NCI-H2081 (cell line): ENCODE measurements around the gene KRT80.
A peak's percentile ranks its signal among the peaks of the same experiment; 100 is the strongest.

Experiments
- DNase-seq, 2 experiments: peaks; one replicate each; lab custom pipeline; 2025; lab: John Stamatoyannopoulos, UW

KRT80 gene

DNA sequence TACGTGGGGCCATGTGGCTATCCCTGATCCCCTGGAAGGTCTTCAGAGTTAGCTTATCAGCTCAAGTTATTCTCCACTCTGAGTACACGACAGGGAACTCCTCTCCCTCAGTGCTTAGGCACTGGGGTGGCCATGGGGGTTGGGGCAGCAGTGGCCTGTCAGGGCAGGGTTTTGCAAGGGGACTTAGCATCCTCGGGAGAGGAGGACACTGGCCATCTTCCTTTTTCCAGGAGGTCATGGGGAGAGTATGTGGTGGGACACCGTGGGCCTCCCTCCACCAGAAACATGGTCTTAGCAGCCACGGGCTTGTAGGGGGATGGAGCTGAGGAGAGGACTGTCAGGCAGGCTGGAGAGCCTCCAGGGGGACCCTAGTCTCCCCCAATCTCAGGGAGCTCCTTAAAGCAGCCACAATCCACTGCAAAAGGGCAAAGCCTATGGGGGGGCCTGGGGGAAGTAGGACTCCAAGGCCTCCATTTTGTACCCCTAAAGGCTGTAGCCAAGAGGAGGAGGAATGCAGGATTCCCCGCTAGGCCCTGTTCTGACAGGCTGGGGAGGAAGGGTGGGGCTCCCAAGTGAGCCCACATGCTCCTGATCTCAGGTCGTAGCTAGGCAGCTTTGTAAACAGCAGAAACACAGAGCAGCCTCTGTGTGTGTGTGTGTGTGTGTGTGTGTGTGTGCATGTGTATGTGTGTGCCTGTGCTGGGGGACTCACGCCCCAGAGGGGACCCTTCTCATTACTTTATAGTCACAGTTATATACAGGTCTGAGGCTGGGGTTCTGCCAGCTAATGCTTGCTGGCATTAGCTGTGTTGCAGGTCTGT, 36.6 kb downstream of the KRT80 start:
- no peak for DNase-seq

DNA sequence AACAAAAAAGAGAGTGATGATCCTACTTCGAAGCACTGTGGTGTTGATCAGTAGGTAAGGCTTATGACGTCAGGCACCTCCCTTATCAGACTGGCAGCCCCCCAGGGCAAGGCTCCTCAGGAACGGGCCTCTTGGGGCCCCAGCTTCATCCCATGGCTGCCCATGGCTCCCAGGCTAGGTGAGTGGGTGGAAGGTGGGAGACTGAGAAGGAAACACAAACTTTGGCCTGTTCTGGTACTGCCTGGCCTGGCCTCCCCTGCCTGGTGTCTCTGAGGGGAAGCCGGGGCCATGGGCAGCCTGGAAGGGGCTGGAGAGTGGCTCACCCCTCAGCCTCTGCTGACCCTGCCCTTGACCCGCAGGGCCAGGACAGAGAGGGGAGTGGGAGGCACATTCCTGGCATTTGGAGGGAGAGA, 38.9 kb downstream of the KRT80 start:
- no peak for DNase-seq

DNA sequence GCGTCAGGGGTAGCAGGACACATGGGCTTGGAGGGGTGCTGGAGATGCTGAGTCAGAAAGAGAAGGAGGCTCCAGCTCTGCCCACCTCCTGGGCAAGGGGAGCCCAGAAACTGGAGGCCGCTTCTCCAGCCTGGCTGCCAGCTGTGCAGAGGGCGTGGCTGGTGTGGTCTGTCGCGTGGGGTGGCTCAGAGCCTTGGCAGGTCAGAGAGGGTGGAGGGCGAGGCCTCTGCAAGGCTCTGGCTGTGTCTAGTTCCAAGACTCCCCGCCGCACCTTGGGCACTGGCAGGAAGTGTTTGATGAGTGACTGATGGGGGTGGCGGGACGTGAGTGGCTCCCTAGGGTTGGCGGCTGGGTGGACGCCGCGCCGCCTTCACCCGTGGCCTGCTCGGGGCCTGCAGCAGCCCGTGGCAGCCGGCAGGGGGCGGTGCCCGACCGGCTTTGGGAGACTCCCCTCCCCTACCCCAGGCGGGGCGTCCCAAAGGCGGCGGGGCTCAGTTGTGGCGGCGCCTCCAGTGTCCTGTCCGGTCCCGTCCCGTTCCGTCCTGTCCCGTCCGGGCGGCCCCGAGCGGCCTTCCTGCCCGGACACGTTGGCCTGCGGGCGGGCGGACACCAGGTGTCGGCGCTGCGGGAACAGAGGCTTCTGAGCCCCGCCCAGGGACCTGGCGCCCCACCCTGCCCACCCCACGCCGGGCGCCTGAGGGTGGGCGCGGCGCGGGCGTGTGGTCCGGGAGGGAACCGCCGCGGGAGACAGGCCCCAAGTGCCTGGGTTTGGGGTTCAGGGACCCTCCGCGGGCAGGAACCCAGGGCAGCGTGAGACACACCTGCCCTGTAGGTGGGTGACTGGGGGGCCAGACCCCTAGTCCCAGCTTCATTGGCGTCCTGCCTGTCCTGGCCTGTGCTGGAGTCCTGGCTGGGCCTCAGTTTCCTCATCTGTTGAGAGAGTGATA, 39.7 kb downstream of the KRT80 start:
- peak; percentile 35 to 42 for DNase-seq

DNA sequence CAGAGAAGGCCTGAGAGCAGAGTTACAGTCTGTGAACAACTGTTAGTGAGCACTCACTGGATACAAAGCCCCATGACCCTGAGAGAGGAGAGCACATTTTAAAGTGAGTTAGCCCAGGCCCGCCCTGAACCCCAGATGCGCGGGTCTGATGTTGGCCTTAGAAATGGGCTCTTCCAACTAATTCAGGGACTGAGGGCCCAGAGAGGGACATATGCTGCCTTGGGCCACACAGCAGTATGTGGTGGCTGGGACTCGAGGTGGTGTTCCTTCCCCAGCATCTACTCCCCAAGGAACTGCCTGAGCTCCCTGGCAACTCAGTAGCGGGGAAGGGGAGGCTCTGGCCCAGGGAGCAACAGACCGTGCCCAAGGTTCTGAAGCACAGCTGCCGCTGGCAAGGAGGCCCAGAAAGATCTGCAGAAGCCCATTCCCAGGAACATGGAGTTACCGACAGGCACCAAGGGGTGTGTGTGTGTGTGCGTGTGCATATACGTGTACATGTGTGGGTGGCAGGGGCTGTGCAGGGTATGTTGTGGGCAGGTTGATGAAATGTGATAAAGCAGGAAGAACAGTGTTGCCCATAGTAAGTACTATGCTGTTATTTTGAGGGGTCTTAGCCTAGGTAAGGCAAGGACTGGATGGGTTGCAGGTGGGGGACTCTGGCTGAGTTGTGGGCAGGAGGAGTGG, 40.5 kb downstream of the KRT80 start:
- DNase-seq, result no peak

DNA sequence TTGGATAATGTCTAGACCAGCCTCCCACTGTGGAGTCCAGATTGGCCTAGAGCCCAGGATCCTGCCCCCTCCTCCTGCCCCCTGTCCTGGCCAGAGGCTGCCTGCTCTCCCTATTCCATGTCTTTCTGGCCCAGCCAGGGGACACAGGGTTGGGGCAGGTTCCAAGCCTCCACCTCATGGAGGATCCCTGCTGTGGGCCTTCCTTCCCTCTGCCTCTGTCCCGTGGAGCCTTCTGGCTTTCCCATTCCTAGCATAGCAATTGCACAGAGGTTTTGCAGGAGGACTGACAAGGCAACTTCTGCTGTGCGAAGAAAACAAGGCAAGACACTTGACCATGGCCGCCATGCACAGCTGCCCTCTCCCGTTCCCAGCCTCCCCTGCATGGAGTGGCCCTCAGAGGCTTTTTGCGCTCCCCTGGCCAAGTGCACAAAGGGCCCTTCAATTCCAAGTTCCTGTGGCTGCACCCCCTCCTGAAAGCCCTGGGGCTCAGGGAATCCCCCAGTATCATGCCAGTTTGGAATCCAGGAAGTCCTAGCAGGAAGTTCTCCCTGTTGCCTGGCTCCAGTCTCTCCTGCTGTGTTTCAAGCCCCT, 42.1 kb downstream of the KRT80 start:
- DNase-seq, result no peak

DNA sequence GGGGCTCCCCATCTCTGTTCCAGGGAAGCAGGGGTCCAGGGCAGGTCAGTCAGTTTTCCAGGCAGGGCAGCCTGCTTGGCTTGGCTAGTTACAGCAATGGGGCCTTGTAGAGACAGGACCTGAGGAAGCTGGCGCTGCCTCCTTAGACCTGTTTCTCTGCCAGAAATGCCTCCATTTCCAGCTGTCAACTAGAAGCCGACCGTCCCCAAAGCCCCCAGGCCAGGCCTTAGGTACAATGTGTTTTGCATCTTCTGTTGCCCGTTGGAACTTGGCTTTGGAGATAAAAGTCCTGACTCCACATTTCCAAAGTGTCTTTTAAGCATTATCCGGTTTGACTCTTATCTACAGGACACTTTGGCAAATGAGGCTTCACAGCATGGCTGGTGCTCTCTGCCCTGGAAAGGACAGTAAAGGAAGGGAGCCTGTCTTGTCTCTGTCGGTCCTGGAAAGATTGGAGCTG, 42.6 kb downstream of the KRT80 start:
- no peak for DNase-seq

DNA sequence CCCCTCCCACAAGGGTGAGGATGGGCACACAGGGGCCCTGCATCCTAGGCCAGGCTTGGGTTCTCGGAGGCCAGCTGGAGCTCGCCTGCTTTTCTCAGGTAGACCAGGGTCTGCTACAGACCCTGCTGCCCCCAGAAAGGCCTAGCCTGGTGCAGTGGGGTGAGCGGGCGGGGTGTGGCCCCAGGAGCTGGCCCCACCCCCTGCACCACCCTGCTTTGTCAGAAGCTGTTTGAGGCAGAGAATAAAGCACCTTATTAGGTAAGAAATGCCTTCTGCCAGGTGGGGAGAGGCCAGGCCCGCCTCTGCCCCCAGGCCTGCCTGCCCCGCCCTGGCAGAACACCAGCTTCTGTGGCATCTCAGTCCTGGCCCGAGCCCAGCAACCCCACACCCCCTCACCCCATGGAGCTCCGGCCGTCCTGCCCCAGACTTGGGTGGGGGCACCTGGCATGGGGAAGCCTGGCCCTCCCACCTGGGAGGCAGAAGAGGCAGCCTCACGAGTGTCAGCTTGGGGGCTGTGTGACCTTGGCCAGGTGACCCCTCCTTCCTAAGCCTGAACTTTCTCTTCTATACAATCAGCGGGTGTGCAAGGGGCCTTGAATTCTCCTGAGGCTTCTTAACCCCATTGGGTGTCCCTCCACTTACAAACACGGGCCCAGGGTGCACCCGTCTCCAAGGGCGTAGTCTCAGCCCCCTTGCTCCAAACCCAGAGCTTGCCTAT, 43.2 kb downstream of the KRT80 start:
- peak; percentile 30 to 48 for DNase-seq

DNA sequence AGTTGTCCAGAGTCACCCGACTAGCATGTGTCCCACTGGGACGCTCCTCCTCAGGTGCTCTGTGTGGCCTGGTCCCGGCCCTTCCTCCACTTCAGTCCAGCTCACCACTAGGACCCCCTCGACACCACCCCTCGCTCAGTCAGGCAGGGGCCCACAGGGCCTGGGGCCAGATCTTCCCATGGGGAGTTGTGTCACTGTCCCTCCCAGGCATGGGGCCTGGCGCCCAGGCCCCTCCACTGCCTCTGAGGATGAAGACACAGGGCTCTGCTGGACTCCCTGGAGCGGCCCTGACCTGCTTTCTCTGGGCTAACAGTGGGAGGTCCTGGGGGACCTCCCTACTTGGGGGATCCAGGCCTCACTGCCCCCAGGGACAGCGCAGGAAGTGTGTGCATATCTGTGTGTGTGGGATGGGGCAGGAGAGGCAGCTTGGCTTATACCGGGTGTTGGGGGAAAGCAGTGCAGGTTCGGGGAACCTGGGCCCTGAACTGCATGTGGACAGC, 43.8 kb downstream of the KRT80 start:
- no peak for DNase-seq

DNA sequence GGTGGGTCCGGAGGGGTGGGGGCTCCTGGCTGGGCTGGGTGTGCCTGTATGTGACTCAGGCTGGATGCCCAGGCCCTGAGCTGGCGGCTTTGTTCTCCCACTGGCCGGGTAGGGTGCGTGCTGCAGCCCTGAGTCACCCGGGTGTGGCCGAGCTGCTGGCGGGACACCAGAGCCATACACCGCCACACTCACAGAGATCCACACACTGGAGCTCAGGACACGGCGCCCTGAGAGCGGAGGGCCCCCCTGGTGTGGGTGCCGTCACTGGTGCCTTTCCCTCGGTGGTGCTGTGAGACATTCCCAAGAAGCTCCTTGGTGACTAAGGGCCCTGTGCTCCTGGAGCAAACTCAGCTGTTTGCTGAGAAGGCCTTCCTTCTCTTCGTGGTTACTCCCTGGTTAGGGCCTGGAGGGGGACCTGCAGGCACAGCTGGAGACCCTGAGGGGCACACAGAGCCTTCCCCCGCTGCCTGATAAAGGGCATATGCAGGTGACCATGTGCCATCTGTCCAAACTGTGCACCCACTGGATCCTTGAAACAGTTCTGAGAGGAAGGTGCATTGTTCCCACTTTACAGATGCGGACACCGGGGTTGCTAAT, 44.3 kb downstream of the KRT80 start:
- no peak for DNase-seq

DNA sequence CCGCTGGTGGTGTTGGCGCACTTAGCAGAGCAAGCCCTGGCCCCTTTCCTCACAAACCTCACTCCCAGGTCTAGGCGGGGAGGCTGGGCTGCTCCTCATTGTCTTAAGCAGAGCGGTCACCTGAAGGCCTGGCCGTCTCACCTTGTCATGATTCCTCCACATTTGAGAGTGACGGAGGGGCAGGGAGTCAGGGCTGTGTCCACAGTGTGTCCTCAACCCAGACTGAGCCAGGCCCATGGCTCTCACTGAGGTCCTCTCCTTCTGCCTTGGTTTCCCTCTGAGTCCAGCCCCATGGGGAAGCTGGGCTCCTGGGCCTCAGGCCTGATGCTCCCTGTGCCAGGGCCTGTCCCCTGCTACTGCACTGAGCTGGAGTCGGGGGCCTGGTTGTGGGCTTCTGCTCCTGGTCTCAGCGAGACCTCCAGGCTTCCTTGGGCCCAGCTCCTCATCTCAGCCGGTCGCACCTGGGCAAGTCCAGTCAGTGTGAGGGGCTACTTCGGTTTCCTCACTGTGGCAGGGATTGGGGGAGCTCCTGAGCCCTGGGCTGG, 44.9 kb downstream of the KRT80 start:
- DNase-seq, result no peak

DNA sequence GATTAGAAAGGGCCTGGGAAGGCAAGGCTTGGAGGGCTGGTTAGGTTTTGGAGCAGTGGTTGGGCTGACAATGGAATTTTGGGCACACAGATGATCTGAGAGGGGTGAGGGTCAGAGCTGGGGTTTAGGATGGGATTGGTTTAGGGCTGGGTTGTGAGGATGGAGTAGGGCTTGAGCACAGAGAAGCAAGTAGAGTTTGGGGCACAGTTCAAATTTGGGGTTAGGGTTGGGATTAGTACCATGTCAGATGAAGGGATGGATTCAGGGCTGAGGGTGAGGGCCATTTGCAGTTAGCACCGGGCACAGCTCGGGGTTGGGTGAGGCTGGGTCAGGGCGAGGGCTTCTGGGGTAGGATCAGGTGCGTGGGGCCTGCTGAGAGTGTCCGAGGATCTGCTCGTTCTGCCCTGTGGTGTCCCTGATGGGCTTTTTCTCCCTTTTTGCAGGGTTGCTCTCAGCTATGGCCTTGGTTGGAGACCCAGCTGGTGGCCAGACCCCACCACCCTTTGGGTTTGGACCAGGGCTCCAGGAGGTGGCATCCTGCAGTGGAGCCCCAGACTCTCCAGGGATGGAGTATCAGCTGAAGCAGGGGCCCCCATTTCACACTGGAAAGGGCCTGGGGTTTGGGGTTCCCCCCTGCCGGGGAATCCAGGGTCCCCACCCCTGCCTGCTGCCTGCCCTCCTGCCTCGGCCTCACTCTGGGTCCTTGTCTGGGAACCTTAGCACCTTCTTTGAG, 45.6 kb downstream of the KRT80 start:
- no peak for DNase-seq

DNA sequence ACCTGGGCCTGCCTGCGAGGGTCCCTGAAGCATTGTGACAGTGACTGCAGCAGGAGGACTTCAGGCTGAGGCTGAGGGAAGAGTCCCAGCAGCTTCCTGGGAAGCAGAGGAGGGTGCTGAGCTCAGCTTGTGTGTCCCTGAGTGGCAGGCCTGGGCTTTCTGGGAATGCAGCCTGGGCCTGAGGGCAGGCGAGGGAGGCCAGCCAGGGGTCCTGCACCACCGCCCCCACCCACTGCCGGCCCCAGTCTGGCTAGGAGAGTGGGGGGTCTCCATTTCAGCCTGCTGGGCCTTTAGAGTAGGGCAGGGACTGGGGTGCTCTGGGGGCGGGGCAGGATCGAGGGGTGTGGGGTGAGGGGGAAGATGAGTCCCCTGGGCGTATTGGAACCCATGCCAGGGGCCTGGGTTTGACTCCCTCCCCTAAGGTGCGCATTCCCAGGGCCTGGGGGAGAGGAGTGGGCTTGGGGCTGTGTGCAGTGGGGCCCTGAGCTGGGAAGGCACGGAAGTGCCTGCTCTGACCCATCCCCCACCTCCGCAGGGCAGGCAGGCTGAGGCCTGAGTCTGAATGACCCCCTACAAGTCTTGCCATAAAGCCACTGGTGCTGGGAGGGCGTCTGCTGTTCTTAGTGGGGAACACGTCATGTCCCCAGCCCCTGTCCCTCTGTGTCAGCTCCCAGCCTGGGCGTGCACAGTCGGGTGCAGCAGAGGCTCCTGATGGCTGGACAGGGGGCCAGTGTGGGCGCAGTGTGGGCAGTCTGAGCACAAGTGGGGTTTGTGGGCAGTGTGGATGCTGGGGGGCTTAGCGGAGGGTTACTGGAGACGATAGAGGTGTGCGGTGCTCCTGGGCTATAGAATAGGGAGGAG, 46.4 kb downstream of the KRT80 start:
- DNase-seq, result no peak

DNA sequence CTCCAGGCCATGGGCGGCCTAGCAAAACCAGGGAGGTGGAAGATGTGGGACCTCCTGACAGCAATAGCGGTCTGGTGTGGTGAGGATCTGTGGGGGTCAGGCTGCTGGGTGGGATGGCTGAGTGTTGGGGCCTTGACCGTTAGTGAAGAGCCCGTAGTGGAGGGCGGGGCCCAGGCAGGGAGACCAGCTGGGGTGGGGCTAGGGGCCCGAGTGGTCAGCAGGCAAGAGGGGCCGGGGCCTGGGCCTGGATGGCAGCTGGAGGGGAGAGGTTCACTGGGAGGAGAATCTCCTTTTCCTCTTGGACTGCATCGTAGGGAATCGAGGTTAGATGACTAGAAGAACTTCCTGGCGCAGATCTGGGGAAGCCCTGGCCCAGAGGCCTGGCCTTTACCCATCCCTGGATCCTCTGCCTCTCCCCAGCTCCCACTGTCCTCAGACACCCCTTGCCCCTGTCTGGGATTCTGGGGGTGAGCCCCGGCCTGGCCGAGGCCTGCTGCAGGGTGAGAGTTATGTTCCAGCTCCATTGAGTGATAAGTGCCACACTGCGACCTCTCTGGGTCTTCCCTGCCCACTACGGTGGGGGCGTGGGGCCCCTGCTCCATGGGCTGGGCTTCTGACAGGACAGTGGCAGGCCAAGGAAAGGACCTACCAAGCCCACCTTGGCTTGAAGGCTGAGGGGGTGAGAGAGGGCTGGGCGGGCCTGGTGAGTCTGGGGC, 47.1 kb downstream of the KRT80 start:
- no peak for DNase-seq

DNA sequence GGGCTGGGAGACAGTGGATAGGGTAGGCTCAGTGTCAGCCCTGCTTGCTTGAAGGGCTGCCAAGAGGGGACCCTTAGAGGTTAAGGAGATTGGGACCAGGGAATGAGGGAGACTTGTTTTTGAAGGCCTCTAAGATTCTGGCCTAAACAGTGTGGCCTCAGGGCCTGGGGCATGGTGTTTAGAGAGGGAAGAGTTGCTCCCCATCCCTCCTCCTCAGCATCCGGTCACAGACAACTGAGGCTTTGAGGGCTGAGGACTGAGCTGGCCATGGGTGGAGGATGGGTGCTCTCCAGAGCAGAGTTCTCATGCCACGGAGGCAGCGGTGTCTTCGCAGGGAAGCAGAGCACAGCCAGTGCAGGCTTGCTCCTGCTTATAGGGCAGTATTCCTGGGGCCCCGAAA, 49.4 kb downstream of the KRT80 start:
- DNase-seq, result no peak

DNA sequence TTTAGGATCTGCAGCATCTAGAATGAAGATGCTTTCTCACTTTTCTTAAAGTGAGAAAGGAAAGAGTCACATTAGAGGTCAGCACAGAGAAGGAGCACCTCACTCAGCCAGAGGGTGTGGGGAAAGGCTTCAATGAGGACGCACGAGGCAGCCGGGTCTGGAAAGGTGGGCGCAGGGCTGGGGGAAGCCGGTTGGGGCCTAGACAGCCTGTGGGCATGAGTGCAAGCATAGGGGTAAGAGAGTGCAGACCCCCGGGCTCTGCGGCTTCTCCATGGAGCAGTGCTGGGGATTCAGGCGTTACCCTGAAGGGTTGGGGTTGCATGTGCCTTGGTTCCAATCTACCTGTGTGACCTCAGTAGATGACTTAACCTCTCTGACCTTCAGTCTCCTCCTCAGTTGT, 49.9 kb downstream of the KRT80 start:
- no peak for DNase-seq

DNA sequence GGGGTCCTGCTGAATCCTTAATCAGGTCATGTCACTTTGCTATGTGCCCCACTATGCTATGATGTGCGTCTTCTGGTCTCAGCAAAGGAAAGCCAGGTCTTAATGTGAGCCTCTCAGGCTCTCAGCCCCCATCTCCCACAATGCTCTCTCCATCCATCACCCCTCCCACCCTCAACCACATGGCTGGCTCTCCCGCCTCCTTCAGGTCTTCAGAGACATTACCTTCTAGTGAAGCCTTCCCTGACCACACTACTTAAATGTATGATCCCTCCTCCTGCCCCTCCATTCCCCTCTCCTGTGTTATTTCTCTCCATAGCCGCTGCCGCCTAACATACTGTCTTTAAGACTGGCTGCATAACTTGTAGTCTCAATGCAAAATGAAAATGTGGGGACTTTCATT, 50.5 kb downstream of the KRT80 start:
- no peak for DNase-seq

DNA sequence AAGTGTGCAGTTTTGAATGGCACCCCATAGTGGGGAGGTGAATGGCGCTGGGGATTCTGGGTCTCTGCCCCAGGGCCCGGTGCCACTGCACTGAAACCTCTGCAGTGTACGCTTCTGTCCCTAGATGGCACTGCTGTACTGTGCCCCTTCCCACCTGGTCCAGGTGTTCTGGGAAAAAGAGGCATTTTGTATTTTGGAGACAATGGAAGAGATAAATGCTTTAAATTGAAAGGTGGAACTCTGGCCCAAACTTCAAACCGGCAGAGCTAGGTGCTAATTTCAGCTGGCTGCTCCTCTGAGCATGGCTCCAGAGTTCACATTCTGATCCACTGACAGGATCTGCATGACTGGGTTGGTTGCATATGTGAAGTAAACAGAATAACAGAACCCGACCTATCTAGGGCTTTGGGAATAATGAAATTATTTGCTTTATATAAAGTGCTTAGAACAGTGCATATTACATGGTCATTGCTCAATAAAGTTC, 52.2 kb downstream of the KRT80 start:
- DNase-seq, result peak; percentile 71 to 88

DNA sequence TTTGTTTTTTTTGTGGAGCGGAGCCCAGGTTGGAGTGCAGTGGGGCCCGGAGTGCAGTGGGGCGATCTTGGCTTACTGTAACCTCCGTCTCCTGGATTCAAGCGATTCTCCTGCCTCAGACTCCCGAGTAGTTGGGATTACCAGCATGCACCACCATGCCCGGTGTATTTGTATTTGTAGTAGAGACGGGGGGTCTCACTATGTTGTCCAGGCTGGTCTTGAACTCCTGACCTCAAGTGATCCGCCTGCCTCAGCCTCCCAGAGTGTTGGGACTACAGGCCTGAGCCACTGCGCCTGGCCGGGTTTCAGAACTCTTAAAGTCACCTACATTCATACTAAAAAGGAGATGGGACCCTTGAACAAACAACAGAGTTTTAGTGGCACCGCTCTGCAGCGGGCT, 52.7 kb downstream of the KRT80 start:
- DNase-seq, result no peak
